ENCODE measurements around the gene CPEB3. TPM values are rescaled to one million over a fixed set of nuclear protein-coding genes. Genes with fewer than 3 reads are reported as not detected.

CPEB3 gene
- total and polyA plus RNA-seq, 9 of the 15 experiments (the other 6 are each of a cell fraction or from before 2014, with no cell fraction given): 0.15 to 1.2 (median 0.51) TPM

DNA sequence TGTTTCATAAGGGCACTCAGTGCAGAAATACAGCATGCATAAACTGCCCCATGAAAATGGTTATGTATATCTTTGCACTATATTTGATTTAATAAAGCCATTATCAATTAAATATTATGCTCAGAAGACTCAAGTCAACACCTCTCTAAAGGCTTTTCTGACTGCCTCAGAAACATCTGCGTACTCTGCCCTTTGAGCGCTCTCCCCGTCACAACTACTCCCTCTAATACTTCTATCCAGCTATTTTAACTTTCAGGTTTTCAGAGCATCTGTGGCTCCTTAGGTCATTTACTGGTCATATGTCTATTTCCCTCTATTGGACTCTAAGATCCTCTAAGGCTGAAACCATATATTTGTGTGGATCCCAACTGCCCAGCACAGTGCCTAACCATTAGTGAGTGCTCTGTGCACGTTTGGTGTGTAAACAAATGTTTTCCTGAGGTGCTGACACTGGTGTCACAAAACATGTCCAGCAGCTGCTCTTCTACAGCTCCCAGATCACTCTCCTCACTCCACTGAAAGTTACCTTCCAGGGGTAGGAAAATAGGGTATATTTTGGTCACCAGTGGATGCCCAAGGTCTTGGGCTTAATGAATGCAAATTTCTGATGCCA is 188.2 kb downstream of the CPEB3 start (continued):
- TF ChIP-seq, protein P1, sequence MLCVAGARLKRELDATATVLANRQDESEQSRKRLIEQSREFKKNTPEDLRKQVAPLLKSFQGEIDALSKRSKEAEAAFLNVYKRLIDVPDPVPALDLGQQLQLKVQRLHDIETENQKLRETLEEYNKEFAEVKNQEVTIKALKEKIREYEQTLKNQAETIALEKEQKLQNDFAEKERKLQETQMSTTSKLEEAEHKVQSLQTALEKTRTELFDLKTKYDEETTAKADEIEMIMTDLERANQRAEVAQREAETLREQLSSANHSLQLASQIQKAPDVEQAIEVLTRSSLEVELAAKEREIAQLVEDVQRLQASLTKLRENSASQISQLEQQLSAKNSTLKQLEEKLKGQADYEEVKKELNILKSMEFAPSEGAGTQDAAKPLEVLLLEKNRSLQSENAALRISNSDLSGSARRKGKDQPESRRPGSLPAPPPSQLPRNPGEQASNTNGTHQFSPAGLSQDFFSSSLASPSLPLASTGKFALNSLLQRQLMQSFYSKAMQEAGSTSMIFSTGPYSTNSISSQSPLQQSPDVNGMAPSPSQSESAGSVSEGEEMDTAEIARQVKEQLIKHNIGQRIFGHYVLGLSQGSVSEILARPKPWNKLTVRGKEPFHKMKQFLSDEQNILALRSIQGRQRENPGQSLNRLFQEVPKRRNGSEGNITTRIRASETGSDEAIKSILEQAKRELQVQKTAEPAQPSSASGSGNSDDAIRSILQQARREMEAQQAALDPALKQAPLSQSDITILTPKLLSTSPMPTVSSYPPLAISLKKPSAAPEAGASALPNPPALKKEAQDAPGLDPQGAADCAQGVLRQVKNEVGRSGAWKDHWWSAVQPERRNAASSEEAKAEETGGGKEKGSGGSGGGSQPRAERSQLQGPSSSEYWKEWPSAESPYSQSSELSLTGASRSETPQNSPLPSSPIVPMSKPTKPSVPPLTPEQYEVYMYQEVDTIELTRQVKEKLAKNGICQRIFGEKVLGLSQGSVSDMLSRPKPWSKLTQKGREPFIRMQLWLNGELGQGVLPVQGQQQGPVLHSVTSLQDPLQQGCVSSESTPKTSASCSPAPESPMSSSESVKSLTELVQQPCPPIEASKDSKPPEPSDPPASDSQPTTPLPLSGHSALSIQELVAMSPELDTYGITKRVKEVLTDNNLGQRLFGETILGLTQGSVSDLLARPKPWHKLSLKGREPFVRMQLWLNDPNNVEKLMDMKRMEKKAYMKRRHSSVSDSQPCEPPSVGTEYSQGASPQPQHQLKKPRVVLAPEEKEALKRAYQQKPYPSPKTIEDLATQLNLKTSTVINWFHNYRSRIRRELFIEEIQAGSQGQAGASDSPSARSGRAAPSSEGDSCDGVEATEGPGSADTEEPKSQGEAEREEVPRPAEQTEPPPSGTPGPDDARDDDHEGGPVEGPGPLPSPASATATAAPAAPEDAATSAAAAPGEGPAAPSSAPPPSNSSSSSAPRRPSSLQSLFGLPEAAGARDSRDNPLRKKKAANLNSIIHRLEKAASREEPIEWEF (CRISPR knock-in tag; IDR thresholded peaks at IDR 0.05): no peak
- TF ChIP-seq KLF16 (IDR thresholded peaks at IDR 0.05) (no peak), ZNF766 (CRISPR knock-in tag; conservative IDR thresholded peaks at IDR 0.05) (no peak), HDAC6 (IDR thresholded peaks at IDR 0.05; ENCODE audit: low read depth, low read length) (no peak)

GRCh38 chr10:92094960-92095359 is 195.9 kb downstream of the CPEB3 start:
- POLR2A ChIA-PET: no interaction called here
- Histone ChIP-seq H3K27me3 (ENCODE audit: control insufficient read depth in 2 of 2, insufficient read depth in 2 of 2, low read length in 2 of 2) (no peaks in the 10 kb centered on the region), H2AFZ (ENCODE audit: low read depth, low read length) (no peak overlapping the region), H3K4me3 (no peak overlapping the region), H3K9ac (ENCODE audit: insufficient read depth in 1 of 2, low read depth in 2 of 2, low read length in 2 of 2) (no peak overlapping the region), H3K4me2 (ENCODE audit: insufficient read depth, low read length) (no peak overlapping the region), H3K9me1 (ENCODE audit: control insufficient read depth, insufficient read depth, low read length) (no peaks in the 10 kb centered on the region), H3K36me3 (ENCODE audit: control insufficient read depth, insufficient read depth, low read length) (no peaks in the 10 kb centered on the region), H3K4me1 (replicated peaks in 1 of 2; ENCODE audit: control insufficient read depth in 2 of 2, insufficient read depth in 2 of 2, low read length in 2 of 2) (no peaks in the 10 kb centered on the region), H3K9me3 (replicated peaks; ENCODE audit: control insufficient read depth, insufficient read depth, low read depth, low read length) (no peaks in the 10 kb centered on the region), H3K79me2 (ENCODE audit: control insufficient read depth, insufficient read depth, low read length) (no peaks in the 10 kb centered on the region), H3K27ac (ENCODE audit: extremely low read depth, low read depth, low read length) (no peak overlapping the region), H4K20me1 (replicated peaks; ENCODE audit: control insufficient read depth, insufficient read depth, low read length) (no peaks in the 10 kb centered on the region)
- WGBS (ENCODE audit: insufficient coverage, low coverage, missing lambda C conversion rate): 54% methylated on average over 2 of the region's 2 CpGs
- ATAC-seq (no peak), FAIRE-seq (no peak), DNase-seq (ENCODE audit: extremely low read depth in 1 of 4, low spot score in 3 of 4) (no peak)
- TF ChIP-seq RAD21 (CRISPR knock-in tag; conservative IDR thresholded peaks at IDR 0.05 in 1 of 2, IDR thresholded peaks at IDR 0.05 in 1 of 2) (no peak), DACH1 (IDR thresholded peaks at IDR 0.05; ENCODE audit: partially characterized antibody) (no peak)
- intact Hi-C loops (cut with micrococcal nuclease): no loop called here
- CTCF ChIA-PET (ENCODE audit: low intra/inter-chr PET ratio): interaction anchor here (0.7 kb wide), 1 partner anchor 341 kb away, joined by 3 read pairs; no protein-coding TSS in a partner anchor
- in situ Hi-C loops (cut with MboI): loop anchor here (25.0 kb wide), 1 partner anchor 192 kb away; the partner anchor contains the start of genes CPEB3 and MARCHF5
- BruUV-seq (replicated peaks): no TSS peak

All from K562 (cell line).